Ishikawa (cell line): ENCODE data around the gene C6orf47.

Experiments used
- CEBPB ChIP-seq: IDR thresholded peaks from 2 replicates; pipeline ENCODE4 v1.6.1; 2012
- CREB1 ChIP-seq: IDR thresholded peaks from 2 replicates; pipeline ENCODE4 v1.6.1; 2012; ENCODE audit warnings: low read depth
- EGR1 ChIP-seq: IDR thresholded peaks from 2 replicates; pipeline ENCODE4 v1.6.1; 2012
- EP300 ChIP-seq: IDR thresholded peaks from 2 replicates; pipeline ENCODE4 v1.6.1; 2012; ENCODE audit warnings: borderline replicate concordance
- FOXM1 ChIP-seq: IDR thresholded peaks from 2 replicates; pipeline ENCODE4 v1.6.1; 2012; ENCODE audit warnings: low read depth, borderline replicate concordance
- MAX ChIP-seq: IDR thresholded peaks from 2 replicates; pipeline ENCODE4 v1.6.1; 2012
- NFIC ChIP-seq: IDR thresholded peaks from 2 replicates; pipeline ENCODE4 v1.6.1; 2012
- RAD21 ChIP-seq: IDR thresholded peaks from 2 replicates; pipeline ENCODE4 v1.6.1; 2012; ENCODE audit warnings: low read depth
- REST ChIP-seq: IDR thresholded peaks from 2 replicates; pipeline ENCODE4 v1.6.1; 2012; ENCODE audit warnings: low read depth, mild to moderate bottlenecking
- TAF1 ChIP-seq: IDR thresholded peaks from 2 replicates; pipeline ENCODE4 v1.6.1; 2012; ENCODE audit warnings: low read depth, mild to moderate bottlenecking
- TCF12 ChIP-seq: IDR thresholded peaks from 2 replicates; pipeline ENCODE4 v1.6.1; 2012; ENCODE audit warnings: low read depth
- TEAD4 ChIP-seq: IDR thresholded peaks from 2 replicates; pipeline ENCODE4 v1.6.1; 2012
- USF1 ChIP-seq: IDR thresholded peaks from 2 replicates; pipeline ENCODE4 v1.6.1; 2012
- YY1 ChIP-seq: IDR thresholded peaks from 2 replicates; pipeline ENCODE4 v1.6.1; 2012; ENCODE audit warnings: low read depth
- ZBTB7A ChIP-seq: IDR thresholded peaks from 2 replicates; pipeline ENCODE4 v1.6.1; 2012; ENCODE audit warnings: low read depth

The C6orf47 gene

DNA sequence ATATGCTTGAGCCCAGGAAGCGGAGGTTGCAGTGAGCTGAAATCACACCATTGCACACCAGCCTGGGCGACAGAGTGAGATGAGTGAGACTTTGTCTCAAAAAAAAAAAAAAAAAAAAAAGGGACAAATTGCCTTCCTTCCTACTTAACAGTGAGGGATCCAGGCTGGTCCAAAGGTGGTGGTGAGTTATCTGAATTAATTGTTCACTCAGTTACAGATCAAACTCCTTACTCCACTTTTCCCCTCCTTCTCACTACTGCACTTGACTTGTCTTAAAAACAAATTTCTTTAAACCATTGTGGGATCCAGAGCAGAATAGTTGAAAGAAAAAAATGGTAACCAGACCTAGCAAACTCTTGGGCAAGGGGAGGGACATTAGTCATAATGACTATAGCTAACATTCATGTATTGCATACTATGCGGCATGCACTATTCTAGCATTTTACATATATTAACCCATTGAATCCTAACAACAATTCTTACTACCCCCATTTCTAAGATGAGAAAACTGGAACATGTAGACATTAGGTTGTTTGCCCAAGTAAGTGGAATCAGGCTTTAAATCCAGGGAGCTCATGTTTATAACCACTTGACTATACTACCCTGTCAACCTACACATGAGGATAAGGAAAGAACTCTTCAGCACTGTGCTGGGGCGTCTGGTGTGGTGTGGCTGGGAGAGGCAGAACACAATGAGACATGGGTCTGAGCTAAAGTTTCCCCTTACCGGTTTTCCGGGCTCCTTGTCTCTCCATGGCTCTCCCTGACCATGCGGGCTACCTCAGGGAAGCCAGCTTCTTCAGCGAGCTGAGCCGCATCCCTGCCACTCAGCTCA, 2.8 kb upstream of the C6orf47 start:
- TF ChIP-seq EP300 (no peak), TAF1 (no peak), CREB1 (no peak)

- TF ChIP-seq EGR1 (no peak), MAX (no peak), TAF1 (no peak), CEBPB (no peak), TEAD4 (no peak), YY1 (no peak), USF1 (no peak), EP300 (no peak), REST (no peak), ZBTB7A (no peak), TCF12 (no peak), RAD21 (no peak)
These were observed 1.6 kb upstream of the C6orf47 start for GRCh38 chr6:31662124-31662723.

GRCh38 chr6:31661262-31662123, 915 bp upstream of the C6orf47 start:
- TF ChIP-seq EGR1: no peak

DNA sequence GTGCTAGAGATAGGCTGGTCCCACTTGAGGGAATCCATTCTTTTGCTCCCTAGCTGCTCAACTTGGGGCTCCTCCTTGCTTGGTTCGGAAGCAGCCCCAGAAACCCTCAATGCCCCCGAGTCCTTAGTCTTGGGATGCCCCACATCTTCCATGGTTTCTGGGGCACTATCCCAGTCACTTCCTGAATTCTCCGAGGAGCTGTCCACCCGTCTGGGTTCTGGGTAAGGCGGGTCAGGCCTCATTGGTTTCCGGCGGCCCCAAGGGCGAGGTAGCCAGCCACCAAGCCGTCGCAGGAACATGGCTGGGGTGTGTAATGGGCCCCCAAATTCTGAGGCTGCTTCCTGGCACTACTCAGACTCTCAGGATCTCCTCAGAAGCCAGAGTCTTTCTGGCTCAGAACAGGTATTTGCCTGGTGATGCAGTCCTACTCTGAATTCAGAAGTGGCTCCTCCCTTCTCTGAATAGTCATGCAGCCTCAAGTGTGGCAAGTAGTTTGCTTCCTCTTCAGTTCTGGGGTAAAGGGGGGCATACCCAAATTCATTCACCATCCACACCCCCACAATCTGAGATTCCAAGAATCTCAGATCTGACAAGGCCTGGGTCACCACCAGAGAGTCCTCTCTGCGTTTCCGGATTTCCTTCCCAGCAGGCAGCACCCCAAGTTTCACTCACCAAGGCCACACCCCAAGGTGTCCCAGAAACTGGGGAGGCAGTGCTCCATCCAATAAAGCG, 763 bp downstream of the C6orf47 start:
- TF ChIP-seq EP300 (no peak), EGR1 (no peak), NFIC (no peak), ZBTB7A (no peak), USF1 (no peak), REST (peak; percentile 72)

DNA sequence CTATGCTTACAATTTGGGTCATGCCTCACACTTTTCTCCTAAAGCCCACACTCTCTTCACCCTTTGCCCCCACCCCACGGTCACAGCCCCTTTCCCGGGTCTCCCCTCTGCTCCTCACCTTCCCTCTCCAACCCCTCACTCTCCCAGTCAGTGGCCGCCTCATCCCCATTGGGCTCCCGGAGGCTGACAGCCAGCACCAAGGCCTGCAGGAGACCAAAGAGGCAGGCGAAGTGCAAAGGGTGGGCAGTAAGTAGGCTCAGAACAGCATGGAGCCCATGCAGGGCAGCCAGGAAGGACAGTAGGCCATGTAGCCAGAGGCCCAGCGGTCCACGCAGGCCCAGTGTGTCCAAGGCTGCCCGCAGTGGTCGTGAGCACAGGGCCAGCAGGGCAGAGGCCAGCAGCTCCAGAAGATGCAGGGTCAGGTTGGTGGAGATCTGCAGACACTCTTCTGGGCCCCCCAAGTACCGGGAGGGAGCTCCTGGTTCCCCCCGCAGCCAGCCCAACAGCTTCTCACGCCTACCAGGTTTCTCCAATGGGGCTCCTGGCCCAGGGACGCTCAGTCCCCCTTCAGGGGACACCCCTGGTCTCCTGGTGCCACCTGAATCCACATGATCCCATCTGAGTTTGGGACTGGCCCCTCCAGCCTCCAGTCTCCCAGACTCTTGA, 1.5 kb downstream of the C6orf47 start:
- TF ChIP-seq CREB1 (no peak), USF1 (no peak), RAD21 (no peak), ZBTB7A (no peak), MAX (no peak), CEBPB (no peak), REST (no peak), TCF12 (no peak), EP300 (no peak), TAF1 (no peak), NFIC (no peak), FOXM1 (no peak), TEAD4 (no peak), YY1 (no peak), EGR1 (no peak)
